Brain microvascular endothelial cell (primary cell): Measurements from ENCODE around the gene MGMT.

ENCODE experiments used
- DNase-seq: peaks from one replicate; pipeline ENCODE4 v3.0.0-alpha.2; 2020
- H3K27ac ChIP-seq: fragments of 250-450 bp; sonication (Bioruptor Pico); 2 replicates; pipeline ENCODE4 v1.5.1; 2020; ENCODE audit warnings: mild to moderate bottlenecking, moderate library complexity
- H3K27me3 ChIP-seq: fragments of 250-450 bp; sonication (Bioruptor Pico); replicated peaks from 2 replicates; pipeline ENCODE4 v1.5.1; 2020; ENCODE audit warnings: mild to moderate bottlenecking
- H3K36me3 ChIP-seq: fragments of 250-450 bp; sonication (Bioruptor Pico); replicated peaks from 2 replicates; pipeline ENCODE4 v1.5.1; 2020; ENCODE audit warnings: mild to moderate bottlenecking
- H3K4me3 ChIP-seq: 2 replicates; pipeline ENCODE4 v1.5.1; 2011; ENCODE audit warnings: low read depth, mild to moderate bottlenecking, control low read depth, low read length, moderate library complexity
- CTCF ChIP-seq: IDR thresholded peaks from 2 replicates; pipeline ENCODE4 v1.5.1; 2011; ENCODE audit warnings: low read depth, mild to moderate bottlenecking, moderate library complexity, low read length, control low read depth, inconsistent platforms; ENCODE audit errors: missing control alignments
- in situ Hi-C: cut with HindIII; loops from 2 replicates; pipeline ENCODE4 v1.10.0; 2017; ENCODE audit warnings: low sequenced_read_pairs, low pct_ligation_motif_present

Gene MGMT

DNA sequence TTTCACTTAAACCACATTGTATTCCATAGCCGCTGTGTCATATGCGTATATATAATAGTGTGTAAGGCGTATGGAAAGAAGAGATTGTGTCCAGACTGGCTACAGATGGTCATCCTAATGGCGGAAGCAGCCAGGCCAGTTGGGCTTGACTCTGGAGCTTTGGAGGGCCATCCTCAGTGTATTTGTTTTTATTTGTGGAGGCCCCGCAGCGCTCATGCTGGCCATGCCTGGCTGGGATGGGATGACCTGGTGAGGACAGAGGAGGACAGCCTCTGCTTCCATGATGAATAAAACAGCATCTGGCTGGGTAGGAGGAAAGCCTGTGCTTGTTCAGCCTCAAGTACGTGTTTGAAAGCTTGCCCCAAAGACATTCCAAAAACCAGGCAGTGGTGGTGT is 276.7 kb downstream of the MGMT start:
- Histone ChIP-seq H3K36me3 (no peaks in the 10 kb centered on the region), H3K27me3 (no peaks in the 10 kb centered on the region), H3K27ac (no peak overlapping the region), H3K4me3 (no peak overlapping the region)
- TF ChIP-seq CTCF: no peak
- in situ Hi-C loops: no loop called here
- no peak for DNase-seq

DNA sequence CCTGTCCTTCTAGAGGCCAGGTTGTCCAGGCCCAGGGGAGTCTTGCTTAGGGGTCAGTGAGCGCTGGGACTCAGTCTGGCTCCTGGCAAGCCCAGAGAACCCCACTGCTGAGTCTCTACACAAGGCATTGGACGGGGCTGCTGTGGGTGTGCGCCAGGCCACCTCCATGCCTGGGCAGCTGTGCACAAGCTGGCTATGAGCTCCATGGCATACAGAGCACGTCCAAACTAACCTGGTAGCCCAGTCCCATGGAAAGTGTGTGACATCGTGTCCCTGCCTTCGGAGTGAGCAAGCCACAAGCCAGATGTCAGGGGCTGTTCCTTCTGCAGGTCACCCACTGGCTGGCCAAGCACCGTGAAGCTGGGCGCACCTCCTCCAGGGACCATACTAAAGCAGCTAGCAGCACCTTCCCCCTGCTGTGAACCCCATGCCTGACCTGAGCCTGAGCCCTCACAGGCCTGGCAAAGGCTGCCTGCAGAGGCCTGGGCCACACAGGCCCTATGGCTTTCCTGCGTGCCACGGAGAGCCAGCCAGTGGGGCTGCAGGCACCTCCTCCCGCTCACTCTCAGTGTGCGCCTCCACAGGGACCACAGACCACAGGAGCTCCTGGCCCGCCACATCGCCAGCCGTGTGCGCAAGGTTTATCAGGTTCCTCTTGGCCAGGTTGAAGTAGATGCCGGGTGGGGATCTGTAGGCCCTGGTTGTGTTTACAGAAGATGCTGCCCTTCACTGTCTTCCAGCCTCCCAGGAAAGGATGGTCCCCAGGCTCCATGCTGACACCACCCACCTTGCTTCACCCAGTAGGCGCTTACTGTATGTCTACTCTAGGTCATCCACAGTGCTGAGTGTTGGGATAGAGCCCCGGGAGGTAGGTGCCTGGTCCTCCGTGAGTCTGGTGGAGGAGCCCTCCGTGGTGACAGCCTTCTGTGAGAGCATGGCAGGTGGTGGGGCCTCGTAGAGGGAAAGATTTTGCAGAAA is 277.4 kb downstream of the MGMT start:
- Histone ChIP-seq H3K36me3 (no peaks in the 10 kb centered on the region), H3K4me3 (no peak overlapping the region), H3K27me3 (no peaks in the 10 kb centered on the region), H3K27ac (no peak overlapping the region)
- no peak for TF ChIP-seq CTCF
- DNase-seq: no peak
- in situ Hi-C loops: no loop called here

DNA sequence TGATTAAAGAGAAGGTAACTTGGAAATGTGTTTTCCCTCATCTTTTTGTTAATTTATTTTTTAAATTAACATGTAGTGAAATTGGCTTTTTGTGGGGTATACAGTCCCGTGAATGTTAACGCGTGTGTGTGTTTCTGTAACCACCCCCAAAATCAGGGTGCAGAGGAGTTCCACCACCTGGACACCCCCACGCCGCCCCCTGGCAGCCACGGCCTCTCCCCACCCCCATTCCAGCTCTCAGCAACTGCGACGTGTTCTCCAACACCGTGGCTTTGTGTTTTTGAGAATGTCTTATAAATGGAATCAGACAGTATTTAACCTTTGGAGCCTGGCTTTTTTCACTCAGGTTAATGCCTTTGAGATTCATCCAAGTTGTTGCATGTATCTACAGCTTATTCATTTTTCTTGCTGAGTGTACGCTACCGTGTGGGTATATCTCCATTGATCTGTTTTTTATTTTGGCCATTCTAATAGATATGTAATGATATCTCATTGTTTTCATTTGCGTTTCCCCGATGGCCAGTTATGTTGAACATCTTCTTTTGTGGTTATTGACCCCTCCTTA is 278.2 kb downstream of the MGMT start:
- in situ Hi-C loops: no loop called here
- Histone ChIP-seq H3K4me3 (no peak overlapping the region), H3K27ac (no peak overlapping the region), H3K27me3 (no peaks in the 10 kb centered on the region), H3K36me3 (no peaks in the 10 kb centered on the region)
- no peak for DNase-seq
- TF ChIP-seq CTCF: no peak

- H3K27me3 ChIP-seq: no peaks in the 10 kb centered on the region
- H3K4me3 ChIP-seq: no peak overlapping the region
- no peak for TF ChIP-seq CTCF
- H3K27ac ChIP-seq: no peak overlapping the region
- in situ Hi-C loops: no loop called here
- no peaks in the 10 kb centered on the region for H3K36me3 ChIP-seq
- DNase-seq: no peak
Measured at GRCh38 chr10:129754211-129755050, 287.4 kb downstream of the MGMT start.

DNA sequence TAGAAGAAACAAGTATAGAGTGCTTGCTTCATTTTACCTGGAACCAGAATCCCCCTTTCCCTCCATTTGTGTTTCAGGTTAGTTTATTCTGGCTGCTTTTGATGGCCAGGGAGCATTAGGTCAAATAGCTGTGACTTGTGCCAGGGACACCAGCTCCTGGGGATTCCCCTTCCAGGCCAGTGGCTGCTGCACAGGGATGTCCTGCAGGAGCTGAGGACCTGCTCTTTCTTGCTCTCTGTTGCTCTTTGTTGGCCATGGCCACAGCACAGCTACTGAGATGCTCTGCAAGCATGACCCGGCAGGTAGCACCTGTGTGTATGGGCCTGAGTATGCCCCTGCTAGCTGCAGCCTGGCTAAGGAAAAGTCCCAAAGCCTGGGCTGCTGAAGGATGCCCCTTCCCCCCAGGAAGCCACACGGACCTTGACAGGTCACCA is 288.1 kb downstream of the MGMT start:
- Histone ChIP-seq H3K27ac (no peak overlapping the region), H3K36me3 (no peaks in the 10 kb centered on the region), H3K27me3 (no peaks in the 10 kb centered on the region), H3K4me3 (no peak overlapping the region)
- no peak for TF ChIP-seq CTCF
- DNase-seq: no peak
- in situ Hi-C loops: no loop called here
